SK-N-SH (cell line): ENCODE measurements around the gene CAND1. TPM values are rescaled to one million over a fixed set of nuclear protein-coding genes. Genes with fewer than 3 reads are reported as not detected.

Source experiments
- CTCF ChIA-PET: fragments of 300-600, 350-600 bp; formaldehyde crosslinking; extraction: SDS; loops from one replicate; lab custom pipeline; 2021; lab: Yijun Ruan, JAX
- POLR2A ChIA-PET: fragments of 350-600 bp; sonication (Branson Sonifier 250); formaldehyde crosslinking; extraction: SDS; loops from one replicate; lab custom pipeline; 2020; ENCODE audit warnings: antibody characterized with exemption, inconsistent platforms; lab: Yijun Ruan, JAX
- DNase-seq: peaks from one replicate; pipeline ENCODE4 v3.0.0; 2012
- H2AFZ ChIP-seq: fragments of 200-600 bp; sonication (generic); 2 replicates; pipeline ENCODE4 v1.8.1; 2016; ENCODE audit warnings: antibody characterized with exemption, mild to moderate bottlenecking, low read depth
- H3F3A ChIP-seq: fragments of 200-600 bp; sonication (generic); replicated peaks from 2 replicates; pipeline ENCODE3; 2016; ENCODE audit warnings: antibody characterized with exemption, mild to moderate bottlenecking; ENCODE audit not compliant: insufficient read depth
- H3K27ac ChIP-seq, 2 experiments: fragments of 200-500 bp in 1 of 2; fragments of 200-600 bp in 1 of 2; sonication (Bioruptor generic) in 1 of 2; sonication (generic), shearing (Covaris generic) in 1 of 2; 2 replicates each; pipeline versions ENCODE4 v1.5.1 to v1.6.1; 2014 to 2016; ENCODE audit warnings: low read depth in 2 of 2, inconsistent platforms in 1 of 2, low read length in 1 of 2, mild to moderate bottlenecking in 1 of 2, mixed read lengths in 1 of 2
- H3K27me3 ChIP-seq: fragments of 200-600 bp; sonication (generic), shearing (Covaris generic); 2 replicates; pipeline ENCODE4 v1.6.1; 2016; ENCODE audit warnings: mixed run types; ENCODE audit not compliant: insufficient read depth
- H3K36me3 ChIP-seq, 2 experiments: fragments of 200-500 bp in 1 of 2; fragments of 200-600 bp in 1 of 2; sonication (Bioruptor generic) in 1 of 2; sonication (generic) in 1 of 2; replicated peaks in 1 of 2; 2 replicates each; pipeline versions ENCODE3 to v1.5.1; 2014 to 2016; ENCODE audit warnings: low read length in 1 of 2, mild to moderate bottlenecking in 1 of 2; ENCODE audit not compliant: insufficient read depth in 2 of 2, control insufficient read depth in 1 of 2
- H3K4me1 ChIP-seq, 2 experiments: fragments of 200-500 bp in 1 of 2; fragments of 200-600 bp in 1 of 2; sonication (Bioruptor generic) in 1 of 2; sonication (generic), shearing (Covaris generic) in 1 of 2; 2 replicates each; pipeline versions ENCODE4 v1.5.1 to v1.6.1; 2014 to 2016; ENCODE audit warnings: low read depth in 1 of 2, low read length in 1 of 2, mixed run types in 1 of 2; ENCODE audit not compliant: insufficient read depth in 2 of 2, control insufficient read depth in 1 of 2
- H3K4me2 ChIP-seq: fragments of 200-600 bp; sonication (generic), shearing (Covaris generic); 2 replicates; pipeline ENCODE4 v1.6.1; 2017; ENCODE audit warnings: mixed run types
- H3K4me3 ChIP-seq, 2 experiments: fragments of 200-500 bp in 1 of 2; fragments of 200-600 bp in 1 of 2; sonication (Bioruptor generic) in 1 of 2; sonication (generic), shearing (Covaris generic) in 1 of 2; 2 replicates each; pipeline versions ENCODE4 v1.5.1 to v1.8.1; 2014 to 2016; ENCODE audit warnings: low read depth in 2 of 2, inconsistent platforms in 1 of 2, low read length in 1 of 2, mild to moderate bottlenecking in 1 of 2, mixed read lengths in 1 of 2, moderate library complexity in 1 of 2
- H3K79me2 ChIP-seq: fragments of 200-600 bp; sonication (generic); 2 replicates; pipeline ENCODE4 v1.8.1; 2017; ENCODE audit warnings: mild to moderate bottlenecking; ENCODE audit not compliant: insufficient read depth
- H3K9ac ChIP-seq: fragments of 200-600 bp; sonication (generic); 2 replicates; pipeline ENCODE4 v1.6.1; 2017; ENCODE audit warnings: mixed run types
- H3K9me2 ChIP-seq: fragments of 200-600 bp; sonication (generic); 2 replicates; pipeline ENCODE4 v1.6.1; 2017; ENCODE audit warnings: mixed run types
- H3K9me3 ChIP-seq: fragments of 200-600 bp; sonication (generic); 2 replicates; pipeline ENCODE4 v1.6.1; 2017; ENCODE audit warnings: mixed run types, mild to moderate bottlenecking, moderate library complexity
- H4K20me1 ChIP-seq: fragments of 200-600 bp; sonication (generic); 2 replicates; pipeline ENCODE4 v1.6.1; 2017; ENCODE audit warnings: mild to moderate bottlenecking, mixed run types; ENCODE audit not compliant: insufficient read depth
- CTCF ChIP-seq: fragments of 200-600 bp; sonication (generic); IDR thresholded peaks from 2 replicates; pipeline ENCODE4 v1.6.1; 2017; ENCODE audit warnings: antibody characterized with exemption, mild to moderate bottlenecking, moderate library complexity
- ELF1 ChIP-seq: IDR thresholded peaks from 2 replicates; pipeline ENCODE4 v1.4.0; 2012
- EZH2phosphoT487 ChIP-seq: fragments of 200-600 bp; sonication (generic); IDR thresholded peaks from 2 replicates; pipeline ENCODE4 v1.6.1; 2017; ENCODE audit warnings: low read depth, mixed run types, mild to moderate bottlenecking, antibody characterized with exemption, moderate library complexity, borderline replicate concordance
- FOSL2 ChIP-seq: IDR thresholded peaks from 2 replicates; pipeline ENCODE4 v1.4.0; 2012; ENCODE audit warnings: low read depth, mild to moderate bottlenecking, moderate library complexity, borderline replicate concordance
- FOXJ3 ChIP-seq: sonication (generic); formaldehyde crosslinking; IDR thresholded peaks from 2 replicates; pipeline ENCODE4 v1.5.1; 2020; ENCODE audit warnings: mild to moderate bottlenecking, missing genetic modification reagents
- FOXM1 ChIP-seq: IDR thresholded peaks from 2 replicates; pipeline ENCODE4 v1.4.0; 2012; ENCODE audit warnings: low read depth, mild to moderate bottlenecking
- GABPA ChIP-seq: IDR thresholded peaks from 2 replicates; pipeline ENCODE4 v1.4.0; 2012; ENCODE audit warnings: low read depth, mild to moderate bottlenecking
- IRF3 ChIP-seq: fragments of 150-350 bp; IDR thresholded peaks from 2 replicates; pipeline ENCODE4 v1.6.1; 2016; ENCODE audit warnings: mild to moderate bottlenecking, low read depth, low read length
- JUND ChIP-seq: IDR thresholded peaks from 2 replicates; pipeline ENCODE4 v1.4.0; 2012
- MXI1 ChIP-seq: IDR thresholded peaks from 2 replicates; pipeline ENCODE4 v1.6.1; 2012; ENCODE audit warnings: mild to moderate bottlenecking, low read depth, low read length, improper control_type of control experiment
- NFIC ChIP-seq: IDR thresholded peaks from 2 replicates; pipeline ENCODE4 v1.4.0; 2012; ENCODE audit warnings: borderline replicate concordance
- PBX3 ChIP-seq: IDR thresholded peaks from 2 replicates; pipeline ENCODE4; 2012
- RAD21 ChIP-seq: IDR thresholded peaks from 2 replicates; pipeline ENCODE4 v1.6.1; 2012; ENCODE audit warnings: mild to moderate bottlenecking, low read length
- RCOR1 ChIP-seq: fragments of 150-350 bp; IDR thresholded peaks from 2 replicates; pipeline ENCODE4 v1.6.1; 2017; ENCODE audit warnings: antibody characterized with exemption, low read length
- RFX5 ChIP-seq: IDR thresholded peaks from 2 replicates; pipeline ENCODE4 v1.6.1; 2012; ENCODE audit warnings: mild to moderate bottlenecking, improper control_type of control experiment, low read length
- RXRA ChIP-seq: IDR thresholded peaks from 2 replicates; pipeline ENCODE4 v1.4.0; 2012; ENCODE audit warnings: low read depth, mild to moderate bottlenecking, borderline replicate concordance
- TAF1 ChIP-seq: IDR thresholded peaks from 2 replicates; pipeline ENCODE4 v1.6.1; 2012; ENCODE audit warnings: low read depth, mild to moderate bottlenecking, low read length, moderate library complexity, borderline replicate concordance
- TEAD4 ChIP-seq: IDR thresholded peaks from 2 replicates; pipeline ENCODE4 v1.4.0; 2012; ENCODE audit warnings: mild to moderate bottlenecking, borderline replicate concordance; ENCODE audit not compliant: insufficient read depth
- YY1 ChIP-seq: IDR thresholded peaks from 2 replicates; pipeline ENCODE4 v1.4.0; 2012; ENCODE audit warnings: low read depth, mild to moderate bottlenecking
- ZBTB33 ChIP-seq: IDR thresholded peaks from 2 replicates; pipeline ENCODE4 v1.4.0; 2012; ENCODE audit warnings: low read depth, borderline replicate concordance
- WGBS: methylation state at CpG from one replicate; pipeline ENCODE4 v1.1.6; 2017; ENCODE audit warnings: low lambda C conversion rate; 5-methylcytosine and 5-hydroxymethylcytosine counted together
- polyA plus RNA-seq, 3 experiments: library from polyadenylated mRNA; depleted of rRNA; stranded (reverse); fragments of >200 nt; gene quantifications; 2 replicates each; pipeline ENCODE4 v1.2.3, GENCODE V29; 2012
- TF ChIP-seq, protein P1 (sequence below): IDR thresholded peaks from 2 replicates; pipeline ENCODE4 v1.4.0; 2012; ENCODE audit warnings: low read depth
- TF ChIP-seq, protein P2 (sequence below): fragments of 150-350 bp; IDR thresholded peaks from 2 replicates; pipeline ENCODE4 v1.6.1; 2017; ENCODE audit warnings: antibody characterized with exemption, low read length, low read depth, borderline replicate concordance

Gene CAND1
- polyA plus RNA-seq, 1 of the 3 experiments (the other 2 are of a cell fraction) = 17.4 TPM

- TF ChIP-seq PBX3 = no peak
- TF ChIP-seq RAD21 = no peak
- no peak for TF ChIP-seq FOSL2
- TF ChIP-seq IRF3 = no peak
- TF ChIP-seq ZBTB33 = no peak
- no peak for TF ChIP-seq ELF1
- TF ChIP-seq, protein P1, sequence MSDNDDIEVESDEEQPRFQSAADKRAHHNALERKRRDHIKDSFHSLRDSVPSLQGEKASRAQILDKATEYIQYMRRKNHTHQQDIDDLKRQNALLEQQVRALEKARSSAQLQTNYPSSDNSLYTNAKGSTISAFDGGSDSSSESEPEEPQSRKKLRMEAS = no peak
- TF ChIP-seq NFIC = no peak
- no peak for TF ChIP-seq RFX5
- TF ChIP-seq FOXJ3 (CRISPR knock-in tag) = no peak
- no peak for TF ChIP-seq RCOR1
- no peak for TF ChIP-seq RXRA
Observed at GRCh38 chr12:67338426-67338825, 69.3 kb downstream of the CAND1 start (continued).

DNA sequence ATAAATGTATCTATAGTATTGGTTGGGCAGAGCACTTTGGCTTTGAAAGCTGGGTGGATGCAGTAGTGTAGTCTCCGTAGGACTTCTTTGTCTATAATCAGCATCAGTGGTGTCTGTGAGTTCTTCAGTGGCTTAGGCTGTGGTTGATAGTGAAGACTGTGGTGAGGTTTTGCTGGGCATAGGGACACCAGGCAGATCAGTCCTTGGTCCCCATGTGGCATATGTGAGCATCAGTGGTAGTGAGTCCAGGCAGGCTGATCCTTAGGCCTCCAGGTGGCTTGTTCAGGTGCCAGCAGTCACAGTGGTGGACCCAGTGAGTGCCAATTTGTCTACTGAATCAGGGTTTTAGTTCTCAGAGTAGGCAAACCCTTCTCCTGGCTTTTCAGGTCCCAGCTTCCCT lies 70.4 kb downstream of the CAND1 start:
- ChIA-PET POLR2A (no interaction called here), CTCF (no interaction called here)
- H2AFZ ChIP-seq = no peak overlapping the region
- no peaks in the 10 kb centered on the region for H4K20me1 ChIP-seq
- peaks cover 0 to 3% of the 10 kb centered on the region in 2 experiments for H3K36me3 ChIP-seq
- H3K4me3 ChIP-seq = no peak overlapping the region
- 64% methylated on average over 1 of the region's 1 CpG for WGBS
- no peaks in the 10 kb centered on the region for H3F3A ChIP-seq
- no peaks in the 10 kb centered on the region for H3K79me2 ChIP-seq
- H3K9me2 ChIP-seq = 0 out of 2 replicates have a peak, but pooled peaks cover 2% of the 10 kb centered on the region
- H3K27me3 ChIP-seq = no peaks in the 10 kb centered on the region
- no peak for TF ChIP-seq PBX3
- no peak for TF ChIP-seq FOXM1
- no peak for TF ChIP-seq CTCF
- TF ChIP-seq RXRA = no peak
- no peak for TF ChIP-seq GABPA
- no peak for TF ChIP-seq JUND
- TF ChIP-seq EZH2phosphoT487 = no peak
- no peak for TF ChIP-seq RAD21
- no peak for TF ChIP-seq TAF1
- TF ChIP-seq YY1 = no peak
- TF ChIP-seq MXI1 = no peak
- no peak for TF ChIP-seq FOXJ3 (CRISPR knock-in tag)
- TF ChIP-seq, protein P2, sequence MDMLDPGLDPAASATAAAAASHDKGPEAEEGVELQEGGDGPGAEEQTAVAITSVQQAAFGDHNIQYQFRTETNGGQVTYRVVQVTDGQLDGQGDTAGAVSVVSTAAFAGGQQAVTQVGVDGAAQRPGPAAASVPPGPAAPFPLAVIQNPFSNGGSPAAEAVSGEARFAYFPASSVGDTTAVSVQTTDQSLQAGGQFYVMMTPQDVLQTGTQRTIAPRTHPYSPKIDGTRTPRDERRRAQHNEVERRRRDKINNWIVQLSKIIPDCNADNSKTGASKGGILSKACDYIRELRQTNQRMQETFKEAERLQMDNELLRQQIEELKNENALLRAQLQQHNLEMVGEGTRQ = no peak
- no peak for TF ChIP-seq TEAD4
- DNase-seq = no peak
- H3K9ac ChIP-seq = no peak overlapping the region
- H3K4me1 ChIP-seq = no peaks in the 10 kb centered on the region
- H3K27ac ChIP-seq = no peak overlapping the region
- H3K4me2 ChIP-seq = no peak overlapping the region
- peaks cover 13% of the 10 kb centered on the region; the same call in 1 of the 2 replicates for H3K9me3 ChIP-seq
